Panc1 (cell line): ENCODE data around the gene WSCD2. TPM values are rescaled to one million over a fixed set of nuclear protein-coding genes. Genes with fewer than 3 reads are reported as not detected.

Source experiments
- ATAC-seq: fragments of 200-7000 bp; cut with Tn5 transposase; 2 replicates; pipeline ENCODE4 v1.9.1; 2020; ENCODE audit warnings: mild to moderate bottlenecking, moderate library complexity
- BruUV-seq: library from RNA; stranded (reverse); fragments of 400-500 nt; replicated peaks from 2 replicates; lab custom pipeline; 2021; lab: Mats Ljungman, UMichigan
- CTCF ChIA-PET: fragments of 300-600 bp; sonication (Branson Sonifier 250); formaldehyde crosslinking; loops from one replicate; lab custom pipeline; 2022; ENCODE audit warnings: antibody characterized with exemption; lab: Charles Lee
- POLR2A ChIA-PET: fragments of 300-600 bp; sonication (Branson Sonifier 250); formaldehyde crosslinking; loops from one replicate; lab custom pipeline; 2022; ENCODE audit warnings: antibody characterized with exemption; lab: Charles Lee
- DNase-seq: peaks from one replicate; pipeline ENCODE4 v3.0.0-alpha.2; 2010; ENCODE audit warnings: low read depth, low spot score
- H3K27ac ChIP-seq: 2 replicates; pipeline ENCODE4 v1.5.1; 2011; ENCODE audit warnings: mild to moderate bottlenecking, low read length, inconsistent platforms
- H3K27me3 ChIP-seq: fragments of 200-500 bp; sonication (Bioruptor generic); 2 replicates; pipeline ENCODE4 v1.6.0; 2014; ENCODE audit warnings: low read length, inconsistent platforms; ENCODE audit not compliant: control insufficient read depth, insufficient read depth
- H3K36me3 ChIP-seq: fragments of 200-500 bp; sonication (Bioruptor generic); 2 replicates; pipeline ENCODE4 v1.5.1; 2014; ENCODE audit warnings: inconsistent platforms, mild to moderate bottlenecking, low read length, moderate library complexity; ENCODE audit not compliant: control insufficient read depth, insufficient read depth
- H3K4me1 ChIP-seq: 2 replicates; pipeline ENCODE4 v1.5.1; 2011; ENCODE audit warnings: inconsistent platforms, mild to moderate bottlenecking, low read length, moderate library complexity; ENCODE audit not compliant: control insufficient read depth, insufficient read depth
- H3K4me3 ChIP-seq, 2 experiments: 2 replicates each; pipeline ENCODE4 v1.5.1; 2011 to 2012; ENCODE audit warnings: low read depth in 2 of 2, low read length in 2 of 2, mild to moderate bottlenecking in 2 of 2, inconsistent platforms in 1 of 2, moderate library complexity in 1 of 2
- H3K9me3 ChIP-seq: fragments of 200-500 bp; sonication (Bioruptor generic); 2 replicates; pipeline ENCODE4 v1.5.1; 2014; ENCODE audit warnings: low read depth, mild to moderate bottlenecking, inconsistent platforms, low read length, moderate library complexity; ENCODE audit not compliant: control insufficient read depth, insufficient read depth
- POLR2AphosphoS5 ChIP-seq: IDR thresholded peaks from 2 replicates; pipeline ENCODE4 v1.6.1; 2012; ENCODE audit warnings: mild to moderate bottlenecking, low read depth, low read length, moderate library complexity
- SIN3A ChIP-seq: IDR thresholded peaks from 2 replicates; pipeline ENCODE4 v1.6.1; 2012; ENCODE audit warnings: low read depth, mild to moderate bottlenecking, low read length, moderate library complexity, borderline replicate concordance; ENCODE audit not compliant: insufficient read depth
- TCF7L2 ChIP-seq: IDR thresholded peaks from 2 replicates; pipeline ENCODE4 v1.6.1; 2011; ENCODE audit warnings: mild to moderate bottlenecking, low read depth, low read length, inconsistent platforms
- in situ Hi-C: cut with HindIII; loops from 2 replicates; pipeline ENCODE4 v1.10.0; 2016; ENCODE audit warnings: low sequenced_read_pairs, low pct_unique_long_range_greater_than_20kb
- intact Hi-C: fragments of 100-400 bp; cut with micrococcal nuclease; formaldehyde crosslinking; loops from one replicate; pipeline ENCODE4 v1.10.0; 2022; ENCODE audit not compliant: unreplicated experiment
- total RNA-seq: library from RNA; stranded (reverse); gene quantifications from one replicate; pipeline ENCODE4 v1.2.1, GENCODE V29; 2021; ENCODE audit not compliant: unreplicated experiment
- TF ChIP-seq, protein P1 (sequence below), 2 experiments: IDR thresholded peaks; 2 replicates each; pipeline ENCODE4 v1.6.1; 2011 to 2012; ENCODE audit warnings: low read depth in 2 of 2, control low read depth in 1 of 2, low read length in 1 of 2, mild to moderate bottlenecking in 1 of 2, moderate library complexity in 1 of 2; ENCODE audit not compliant: insufficient read depth in 1 of 2
- TF ChIP-seq, protein P2 (sequence below): fragments of 450-650 bp; IDR thresholded peaks from 2 replicates; pipeline ENCODE4 v1.5.1; 2017; ENCODE audit warnings: mild to moderate bottlenecking

Gene WSCD2
- total RNA-seq, 1 experiment from 2014 or later, result 0.64 TPM

DNA sequence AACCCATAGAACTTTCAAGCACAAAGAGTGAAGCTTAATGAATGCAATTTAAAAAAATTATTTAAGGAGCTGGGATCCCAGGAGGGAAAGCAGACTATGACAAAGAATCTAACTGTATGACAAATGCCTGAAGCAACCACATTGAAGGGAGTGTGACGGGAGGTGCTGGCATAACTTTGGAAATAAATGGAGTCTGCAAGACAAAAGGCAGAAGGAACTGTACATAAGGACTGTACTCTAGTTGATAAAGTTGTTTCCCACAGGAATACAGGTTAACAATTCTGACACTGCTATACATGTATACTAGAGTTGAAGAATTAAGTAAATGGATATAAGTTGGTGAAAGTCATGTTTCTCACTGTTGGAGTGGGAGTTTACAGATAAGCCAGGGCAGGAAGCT is 41.2 kb upstream of the WSCD2 start:
- ChIA-PET CTCF (no interaction called here), POLR2A (no interaction called here)
- no peak overlapping the region for H3K4me3 ChIP-seq
- no peaks in the 10 kb centered on the region for H3K36me3 ChIP-seq
- no peak overlapping the region for H3K27ac ChIP-seq
- DNase-seq (no peak), ATAC-seq (no peak)
- intact Hi-C loops (no loop called here), in situ Hi-C loops (no loop called here)
- no peak for TF ChIP-seq SIN3A
- TF ChIP-seq, protein P1, sequence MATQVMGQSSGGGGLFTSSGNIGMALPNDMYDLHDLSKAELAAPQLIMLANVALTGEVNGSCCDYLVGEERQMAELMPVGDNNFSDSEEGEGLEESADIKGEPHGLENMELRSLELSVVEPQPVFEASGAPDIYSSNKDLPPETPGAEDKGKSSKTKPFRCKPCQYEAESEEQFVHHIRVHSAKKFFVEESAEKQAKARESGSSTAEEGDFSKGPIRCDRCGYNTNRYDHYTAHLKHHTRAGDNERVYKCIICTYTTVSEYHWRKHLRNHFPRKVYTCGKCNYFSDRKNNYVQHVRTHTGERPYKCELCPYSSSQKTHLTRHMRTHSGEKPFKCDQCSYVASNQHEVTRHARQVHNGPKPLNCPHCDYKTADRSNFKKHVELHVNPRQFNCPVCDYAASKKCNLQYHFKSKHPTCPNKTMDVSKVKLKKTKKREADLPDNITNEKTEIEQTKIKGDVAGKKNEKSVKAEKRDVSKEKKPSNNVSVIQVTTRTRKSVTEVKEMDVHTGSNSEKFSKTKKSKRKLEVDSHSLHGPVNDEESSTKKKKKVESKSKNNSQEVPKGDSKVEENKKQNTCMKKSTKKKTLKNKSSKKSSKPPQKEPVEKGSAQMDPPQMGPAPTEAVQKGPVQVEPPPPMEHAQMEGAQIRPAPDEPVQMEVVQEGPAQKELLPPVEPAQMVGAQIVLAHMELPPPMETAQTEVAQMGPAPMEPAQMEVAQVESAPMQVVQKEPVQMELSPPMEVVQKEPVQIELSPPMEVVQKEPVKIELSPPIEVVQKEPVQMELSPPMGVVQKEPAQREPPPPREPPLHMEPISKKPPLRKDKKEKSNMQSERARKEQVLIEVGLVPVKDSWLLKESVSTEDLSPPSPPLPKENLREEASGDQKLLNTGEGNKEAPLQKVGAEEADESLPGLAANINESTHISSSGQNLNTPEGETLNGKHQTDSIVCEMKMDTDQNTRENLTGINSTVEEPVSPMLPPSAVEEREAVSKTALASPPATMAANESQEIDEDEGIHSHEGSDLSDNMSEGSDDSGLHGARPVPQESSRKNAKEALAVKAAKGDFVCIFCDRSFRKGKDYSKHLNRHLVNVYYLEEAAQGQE (IDR thresholded peaks at IDR 0.05; ENCODE audit: insufficient read depth in 1 of 2, low read depth in 2 of 2, low read length in 1 of 2), result no peak
- no peak for TF ChIP-seq POLR2AphosphoS5
- TF ChIP-seq TCF7L2, result no peak
- TF ChIP-seq, protein P2, sequence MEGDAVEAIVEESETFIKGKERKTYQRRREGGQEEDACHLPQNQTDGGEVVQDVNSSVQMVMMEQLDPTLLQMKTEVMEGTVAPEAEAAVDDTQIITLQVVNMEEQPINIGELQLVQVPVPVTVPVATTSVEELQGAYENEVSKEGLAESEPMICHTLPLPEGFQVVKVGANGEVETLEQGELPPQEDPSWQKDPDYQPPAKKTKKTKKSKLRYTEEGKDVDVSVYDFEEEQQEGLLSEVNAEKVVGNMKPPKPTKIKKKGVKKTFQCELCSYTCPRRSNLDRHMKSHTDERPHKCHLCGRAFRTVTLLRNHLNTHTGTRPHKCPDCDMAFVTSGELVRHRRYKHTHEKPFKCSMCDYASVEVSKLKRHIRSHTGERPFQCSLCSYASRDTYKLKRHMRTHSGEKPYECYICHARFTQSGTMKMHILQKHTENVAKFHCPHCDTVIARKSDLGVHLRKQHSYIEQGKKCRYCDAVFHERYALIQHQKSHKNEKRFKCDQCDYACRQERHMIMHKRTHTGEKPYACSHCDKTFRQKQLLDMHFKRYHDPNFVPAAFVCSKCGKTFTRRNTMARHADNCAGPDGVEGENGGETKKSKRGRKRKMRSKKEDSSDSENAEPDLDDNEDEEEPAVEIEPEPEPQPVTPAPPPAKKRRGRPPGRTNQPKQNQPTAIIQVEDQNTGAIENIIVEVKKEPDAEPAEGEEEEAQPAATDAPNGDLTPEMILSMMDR, result no peak
- BruUV-seq, result no TSS peak
- no peaks in the 10 kb centered on the region for H3K9me3 ChIP-seq
- H3K4me1 ChIP-seq, result no peaks in the 10 kb centered on the region
- peaks cover 10% of the 10 kb centered on the region for H3K27me3 ChIP-seq

DNA sequence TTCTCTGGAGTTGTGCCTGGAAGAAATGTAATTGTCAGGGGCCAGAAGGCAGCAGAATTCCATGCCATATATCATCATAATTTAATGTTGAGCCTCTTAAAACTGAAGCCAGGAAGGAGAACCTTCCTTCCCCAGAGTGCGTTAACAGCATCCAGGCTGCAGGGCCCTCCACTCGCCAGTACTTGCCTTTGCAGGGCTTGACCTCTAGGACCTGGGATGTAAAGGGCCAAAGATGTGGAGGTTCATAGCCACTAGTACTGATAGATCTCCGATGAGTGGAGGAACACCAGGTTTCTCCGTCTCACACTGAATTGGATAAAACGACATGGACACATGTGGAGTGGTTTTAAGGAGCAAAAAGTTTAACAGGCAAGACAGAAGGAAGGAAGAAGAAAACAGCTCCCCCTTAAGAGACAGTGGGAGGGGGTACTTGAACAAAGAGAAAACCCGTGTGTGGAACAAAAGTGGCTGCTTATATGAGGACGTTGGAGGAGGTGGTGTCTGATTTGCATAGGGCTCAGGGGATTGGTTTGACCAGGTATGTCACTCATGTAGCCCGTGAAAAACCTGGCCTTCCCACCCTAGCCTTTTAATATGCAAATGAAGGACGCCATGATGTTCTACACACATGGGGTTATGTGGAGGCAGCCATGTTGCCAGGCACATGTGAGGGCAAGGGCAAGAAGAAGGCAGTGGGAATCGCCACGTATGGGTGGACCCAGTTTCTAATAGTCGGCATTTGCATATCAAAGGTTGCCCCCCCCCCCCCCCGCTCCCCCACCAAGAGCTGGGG is 38.8 kb upstream of the WSCD2 start:
- intact Hi-C loops, result no loop called here
- no peak for DNase-seq
- POLR2A ChIA-PET, result no interaction called here
- in situ Hi-C loops, result no loop called here
- H3K4me3 ChIP-seq, result no peak overlapping the region
- H3K27ac ChIP-seq, result no peak overlapping the region
- no TSS peak for BruUV-seq
- ATAC-seq, result no peak
- H3K4me1 ChIP-seq, result no peaks in the 10 kb centered on the region
- no peaks in the 10 kb centered on the region for H3K36me3 ChIP-seq
- no peak for TF ChIP-seq TCF7L2
- TF ChIP-seq, protein P2, result no peak
- TF ChIP-seq POLR2AphosphoS5, result no peak
- TF ChIP-seq SIN3A, result no peak
- TF ChIP-seq, protein P1 (IDR thresholded peaks at IDR 0.05; ENCODE audit: insufficient read depth in 1 of 2, low read depth in 2 of 2, low read length in 1 of 2), result no peak
- H3K27me3 ChIP-seq, result peaks cover 8% of the 10 kb centered on the region; the same call in 1 of the 2 replicates
- H3K9me3 ChIP-seq, result no peaks in the 10 kb centered on the region
- CTCF ChIA-PET, result no interaction called here
